IPS-NIHi7 (cell line): ENCODE results near the gene FAM149A.
A peak's percentile ranks its signal among the peaks of the same experiment; 100 is the strongest.

Experiments
- DNase-seq: peaks from one replicate; pipeline ENCODE4 v3.0.0; 2012; ENCODE audit warnings: mixed read lengths; ENCODE audit errors: extremely low spot score

Gene FAM149A

DNA sequence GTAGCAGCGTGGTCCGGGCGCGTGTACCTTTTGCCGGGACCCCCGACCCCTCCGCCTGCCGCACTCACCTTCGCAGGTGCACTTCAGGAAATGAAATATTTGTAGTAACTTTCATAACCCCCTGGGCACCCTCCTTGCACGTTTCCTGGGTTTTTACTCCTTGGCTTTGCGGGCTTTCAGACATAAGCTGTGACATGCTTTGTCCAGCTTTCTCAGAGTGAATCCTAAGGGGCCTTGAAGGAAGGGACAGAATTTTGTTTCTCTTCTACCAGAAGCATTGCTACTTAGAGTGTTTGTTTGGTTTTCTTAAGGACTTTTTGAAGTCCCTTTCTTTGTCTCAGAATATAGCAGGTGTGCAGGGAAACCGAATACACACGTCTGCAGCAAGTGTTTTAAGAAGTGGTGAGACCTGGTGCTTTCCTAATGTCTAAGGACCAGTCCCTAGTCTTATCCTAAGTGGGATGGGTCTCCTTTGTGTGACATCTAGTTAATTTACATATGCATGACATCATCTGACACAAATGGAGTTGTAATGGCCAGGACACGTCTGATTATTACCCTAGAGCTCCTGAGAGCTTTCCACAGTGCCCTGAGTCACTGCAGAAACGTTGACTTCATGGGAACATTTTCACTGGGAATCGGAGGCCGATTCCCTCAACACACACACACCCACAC is 1.3 kb downstream of the FAM149A start:
- peak; percentile 24 for DNase-seq

DNA sequence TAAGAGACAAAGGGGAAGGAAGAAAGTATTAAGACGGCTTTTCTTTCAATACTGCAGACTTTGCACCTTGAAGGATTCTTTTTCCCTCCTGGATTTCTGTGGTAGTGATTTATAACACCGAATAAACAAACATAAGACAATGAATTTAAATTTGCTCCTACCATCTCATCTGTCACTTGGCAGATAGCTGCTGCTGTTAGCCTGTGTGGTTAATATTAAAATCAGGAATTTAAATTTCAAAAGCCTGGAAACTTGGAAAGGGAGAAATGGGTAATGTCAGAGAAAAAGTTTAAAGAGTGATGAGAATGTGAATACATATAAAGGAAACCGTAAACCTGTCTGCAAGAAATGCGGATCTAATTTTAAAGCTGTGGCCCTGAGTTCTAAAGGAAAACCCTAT is 3.4 kb downstream of the FAM149A start:
- no peak for DNase-seq

DNA sequence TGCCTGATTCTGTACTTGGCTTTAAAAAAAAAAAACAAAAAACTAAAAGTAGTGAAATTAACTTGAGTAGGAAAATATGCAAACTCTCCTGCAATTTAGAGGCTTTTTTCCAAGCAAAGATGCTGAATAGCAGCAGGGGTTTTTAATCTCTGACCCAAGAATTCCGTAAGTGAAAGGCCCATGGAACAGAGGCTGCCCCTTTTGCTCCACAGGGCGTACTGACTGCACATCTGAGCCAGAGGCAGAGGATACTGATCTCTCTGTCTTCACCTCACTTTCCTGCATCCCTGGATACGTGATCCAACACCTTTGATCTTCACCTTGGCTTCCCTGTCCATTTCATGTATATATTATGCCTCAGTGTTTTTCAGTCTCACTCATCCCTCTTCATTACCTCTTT is 3.9 kb downstream of the FAM149A start:
- DNase-seq, result no peak

DNA sequence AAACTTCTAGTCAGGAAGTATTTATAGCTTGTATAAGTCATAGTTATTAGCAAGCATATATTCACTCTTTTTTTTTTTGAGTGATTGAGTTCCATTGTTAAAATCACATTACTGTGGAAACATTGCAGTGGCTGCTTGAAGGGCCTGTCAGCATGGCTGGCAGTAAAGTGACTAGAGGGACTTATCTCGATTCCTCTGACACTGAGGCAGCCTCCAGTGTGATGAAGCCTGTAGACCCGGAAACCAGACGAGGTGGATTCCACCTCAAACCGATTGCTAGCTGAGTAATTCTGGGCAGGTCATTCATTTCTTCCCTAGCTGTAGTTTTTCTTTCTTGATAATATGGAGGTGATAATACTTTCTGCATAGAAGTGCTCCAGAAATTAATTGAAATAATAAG is 4.7 kb downstream of the FAM149A start:
- DNase-seq, result no peak

DNA sequence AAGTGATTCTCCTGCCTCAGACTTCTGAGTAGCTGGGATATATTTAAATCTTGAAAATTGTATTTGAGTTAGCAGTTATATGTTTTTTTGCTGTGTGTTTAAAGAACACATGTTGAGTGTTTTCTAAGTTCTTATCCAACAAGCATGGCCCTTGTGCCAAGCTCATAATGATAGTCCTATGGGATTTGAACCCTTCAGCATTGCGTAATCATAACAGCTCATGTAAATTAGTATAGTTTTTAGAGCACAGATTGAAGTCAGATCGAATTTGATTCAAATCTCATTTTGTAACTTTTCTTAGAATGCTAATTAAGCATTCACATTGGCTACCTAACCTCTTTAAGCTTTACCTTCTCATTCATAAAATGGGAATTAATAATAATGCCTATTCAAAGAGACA is 12.2 kb downstream of the FAM149A start:
- no peak for DNase-seq

DNA sequence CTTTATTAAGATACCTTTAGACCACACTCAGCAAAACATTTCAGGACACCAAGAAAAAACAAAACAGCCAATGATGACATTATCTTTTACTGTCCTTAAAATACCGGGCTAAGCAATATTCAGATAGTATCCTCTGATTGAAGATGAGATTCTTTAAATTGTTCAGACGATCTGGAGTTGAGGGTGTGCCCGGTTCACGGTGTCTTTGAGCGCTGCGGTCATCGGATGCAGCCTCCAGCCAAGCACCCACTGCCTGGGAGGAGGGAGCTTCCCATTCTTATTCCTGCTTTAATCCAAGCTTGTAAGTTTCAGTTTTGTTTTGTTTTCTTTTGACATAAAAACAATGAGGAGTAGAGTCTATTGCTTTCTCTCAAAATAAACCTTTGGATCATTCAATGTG is 14.1 kb downstream of the FAM149A start:
- no peak for DNase-seq

DNA sequence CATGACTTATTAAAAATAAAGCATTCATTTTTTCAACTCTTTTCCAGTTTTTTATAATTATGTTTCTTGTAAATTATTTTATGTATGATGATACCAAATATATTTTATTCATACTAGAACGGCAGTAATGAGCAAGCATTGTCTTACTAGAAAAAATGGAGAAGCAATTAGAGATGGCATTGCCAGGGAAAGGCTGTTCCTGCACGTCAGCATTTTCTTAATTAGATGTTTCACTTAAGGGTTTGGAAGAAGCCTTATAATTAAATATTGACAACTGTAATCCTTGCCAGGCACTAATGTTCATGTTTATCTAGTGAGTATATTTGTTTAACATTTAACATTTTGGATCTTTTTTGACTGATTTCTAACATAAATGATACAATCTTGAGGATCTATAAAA is 16.6 kb downstream of the FAM149A start:
- no peak for DNase-seq

DNA sequence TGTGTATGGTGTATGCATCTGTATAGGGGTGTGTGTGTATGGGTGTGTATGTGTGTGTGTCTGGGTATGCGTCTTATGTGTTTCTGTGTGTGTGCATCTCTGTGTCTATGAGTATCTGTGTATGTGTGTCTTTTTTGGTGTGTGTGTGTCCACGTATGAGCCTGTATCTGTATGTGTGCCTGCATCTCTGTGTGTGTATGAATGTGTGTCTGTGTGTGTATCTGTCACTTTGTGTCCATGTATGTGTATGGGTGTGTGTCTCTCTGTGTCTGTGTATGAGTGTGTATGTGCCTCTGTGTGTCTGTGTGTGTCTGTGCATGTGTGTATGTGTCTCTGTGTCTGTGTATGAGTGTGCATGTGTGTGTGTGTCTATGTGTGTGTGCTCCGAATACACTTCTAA is 24.3 kb downstream of the FAM149A start:
- no peak for DNase-seq

DNA sequence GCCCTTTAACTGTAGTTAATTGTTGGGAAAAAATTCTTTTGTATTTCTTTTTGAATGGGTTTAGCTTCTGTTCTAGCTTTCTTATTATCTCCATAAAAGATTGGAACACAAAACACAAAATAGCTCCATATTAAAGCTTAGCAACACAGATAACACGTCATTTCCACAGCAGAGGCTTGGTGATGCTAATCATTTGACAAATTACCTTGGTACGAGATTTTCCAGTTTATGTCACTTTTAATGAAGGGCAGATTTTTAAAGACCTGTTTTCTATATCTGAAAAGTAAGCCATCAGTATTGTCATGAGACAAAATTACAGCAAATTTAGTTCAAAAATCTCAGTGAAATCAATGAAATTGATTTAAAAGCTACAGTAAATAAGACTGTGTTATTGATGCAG is 27.4 kb downstream of the FAM149A start:
- no peak for DNase-seq

DNA sequence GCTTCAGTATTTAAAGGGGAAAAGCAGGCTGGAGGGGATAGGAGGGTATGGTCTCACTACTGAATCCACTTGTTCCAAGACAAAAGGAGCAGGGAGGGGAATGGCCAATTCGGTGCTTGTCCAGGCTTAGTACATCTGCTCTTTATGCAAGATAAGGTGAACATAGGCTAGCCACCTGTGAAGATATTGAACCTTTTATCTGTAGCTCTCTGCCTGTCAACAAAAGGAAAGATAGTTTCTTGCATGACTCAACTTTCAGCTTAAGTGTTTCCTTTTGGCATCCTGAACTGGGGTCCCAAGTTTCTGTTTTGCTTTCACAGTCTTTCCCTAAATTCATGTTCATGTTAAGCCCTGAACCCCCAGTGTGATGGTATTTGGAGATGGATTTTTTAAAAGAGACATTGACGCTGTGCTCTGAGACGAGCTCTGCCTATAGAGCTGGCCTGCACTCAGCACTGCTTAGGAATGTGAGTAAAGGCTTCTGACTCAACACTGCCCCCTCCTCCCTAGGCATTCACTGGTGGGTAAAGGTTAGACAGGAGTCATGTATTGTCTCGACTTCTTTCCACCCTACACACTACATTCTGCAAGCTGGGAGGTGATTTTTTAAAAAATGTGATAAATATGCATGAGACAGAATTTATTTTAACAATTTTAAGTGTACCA is 28.2 kb downstream of the FAM149A start:
- peak; percentile 68 for DNase-seq

DNA sequence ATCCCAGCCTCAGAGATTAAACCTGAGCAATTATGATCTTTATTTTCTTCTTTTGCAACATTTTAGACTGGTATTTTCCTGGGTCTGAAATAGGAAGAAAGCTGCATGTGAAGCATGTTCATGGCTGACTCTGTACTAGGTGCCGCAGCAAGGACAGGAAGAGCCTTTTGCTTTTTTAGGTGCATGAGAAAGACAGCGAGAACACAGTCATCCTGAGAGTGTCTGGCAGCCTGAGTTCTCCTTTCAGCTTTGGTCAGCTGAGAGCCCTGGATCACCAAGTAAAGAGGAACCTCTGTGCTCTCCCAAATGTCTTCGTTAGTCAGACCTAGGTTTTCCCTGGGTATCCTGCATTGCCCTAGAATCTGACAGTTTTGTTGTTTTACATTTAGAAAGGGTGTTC is 29.8 kb downstream of the FAM149A start:
- DNase-seq, result no peak

DNA sequence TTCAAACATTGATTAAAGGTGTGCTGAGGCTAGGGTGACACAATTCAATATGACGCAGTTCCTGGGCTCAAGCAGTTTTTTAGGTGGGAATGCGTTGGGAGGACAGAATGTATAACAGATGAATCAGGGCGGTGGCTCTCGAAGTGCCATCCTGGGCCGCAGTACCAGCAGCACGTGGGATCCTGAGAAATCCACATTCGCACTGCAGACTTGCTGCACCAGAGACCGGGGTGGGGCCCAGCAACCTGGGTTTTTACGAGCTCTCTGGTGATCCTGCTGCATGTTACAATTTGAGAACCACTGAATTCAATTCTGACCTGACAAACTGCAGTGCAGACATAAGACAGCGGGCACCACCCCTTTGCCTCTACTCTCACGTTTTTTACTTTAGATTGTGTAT is 30.4 kb downstream of the FAM149A start:
- no peak for DNase-seq

DNA sequence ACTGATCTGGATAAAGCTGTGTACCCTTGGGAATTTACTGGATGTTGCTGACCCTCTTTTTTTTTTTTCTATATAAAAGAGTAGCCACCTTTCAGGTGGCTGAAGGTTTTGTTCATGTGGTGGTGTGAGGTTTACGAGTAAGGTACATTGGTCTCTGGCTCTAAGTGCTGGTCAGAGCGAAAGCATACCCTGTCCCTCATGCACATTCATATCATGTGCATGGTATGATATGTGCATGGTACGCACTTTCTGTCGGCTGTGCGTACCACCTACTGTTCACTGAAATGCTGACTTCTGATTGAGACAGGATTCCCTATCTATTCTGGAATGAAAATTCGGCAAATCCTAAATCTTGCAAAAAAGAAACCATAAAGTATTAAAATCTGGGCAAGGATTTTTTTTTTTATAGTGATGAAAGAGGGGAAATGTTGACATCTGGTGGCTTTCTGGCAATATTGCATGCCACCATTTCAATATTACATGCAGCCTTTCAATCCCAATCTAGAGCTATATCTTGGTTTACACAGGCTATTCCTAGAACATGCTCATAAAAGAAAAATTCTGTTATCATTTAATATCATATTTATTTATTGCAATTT is 32.8 kb downstream of the FAM149A start:
- no peak for DNase-seq

DNA sequence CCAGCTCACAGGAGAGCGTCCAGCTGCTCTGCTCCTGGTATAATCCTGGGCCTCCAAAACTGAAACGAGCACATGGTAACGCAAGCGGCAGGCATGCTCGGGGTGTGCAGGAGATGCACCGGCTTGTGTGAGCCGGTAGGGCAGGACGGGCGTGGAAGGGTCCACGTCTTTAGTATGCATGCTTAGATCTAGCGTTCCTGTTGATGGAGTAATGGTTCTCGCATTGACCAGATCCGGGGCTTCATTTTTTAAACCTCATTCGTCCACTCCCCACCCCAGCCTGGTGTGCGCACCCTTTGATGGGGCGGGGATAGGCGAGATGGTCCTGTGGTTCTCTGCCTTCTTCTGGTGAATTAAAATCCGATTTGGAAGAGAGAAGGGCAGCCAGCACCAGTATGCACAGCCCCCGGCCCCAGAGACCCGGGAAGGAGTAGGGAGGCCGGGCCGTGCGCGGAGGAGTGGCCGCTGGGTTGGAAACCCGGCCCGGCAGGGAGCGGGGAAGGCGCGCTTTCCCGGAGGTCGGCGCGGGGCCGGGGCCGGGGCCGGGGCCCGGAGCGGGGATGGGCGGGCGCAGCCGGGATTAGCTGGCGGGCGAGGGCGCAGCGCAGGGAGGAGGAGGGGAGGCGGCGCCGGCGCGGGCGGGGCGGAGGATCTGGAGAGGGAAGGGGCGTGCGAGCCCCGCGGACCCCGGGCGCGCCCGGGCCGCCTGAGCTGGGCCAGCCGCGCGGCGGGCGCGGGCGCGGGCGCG is 39.9 kb downstream of the FAM149A start:
- peak; percentile 83 for DNase-seq

DNA sequence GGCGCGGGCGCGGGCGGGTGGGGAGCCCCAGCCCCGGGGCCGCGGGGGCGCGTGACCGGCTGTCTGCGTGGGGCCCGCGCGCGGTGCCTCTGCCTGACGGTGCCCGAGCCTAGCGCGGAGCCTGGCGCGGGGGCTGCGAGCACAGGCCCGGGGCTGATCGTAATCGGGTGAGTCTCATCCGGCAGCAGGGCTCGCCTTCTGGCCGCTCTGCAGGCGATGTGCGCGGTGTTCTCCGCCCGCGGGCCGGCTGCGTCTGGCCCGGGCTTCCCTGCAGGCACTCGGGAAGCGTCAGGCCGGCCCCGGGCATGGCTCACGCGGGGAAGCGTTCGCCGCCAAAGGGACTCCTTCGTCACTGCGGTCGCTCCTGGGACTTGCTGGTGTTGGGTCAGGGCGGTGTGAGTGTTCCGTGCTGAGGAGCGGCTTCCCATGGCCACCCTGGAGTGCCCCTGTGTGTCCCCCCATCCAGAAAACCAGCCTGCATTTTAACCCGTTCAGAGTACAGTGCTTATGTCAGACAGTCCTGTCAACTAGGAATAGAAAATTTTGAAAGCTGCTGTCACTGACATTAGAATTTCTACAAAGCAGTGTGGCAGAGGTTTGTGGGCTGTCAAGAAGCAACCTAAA is 40.6 kb downstream of the FAM149A start:
- DNase-seq, result peak; percentile 61

DNA sequence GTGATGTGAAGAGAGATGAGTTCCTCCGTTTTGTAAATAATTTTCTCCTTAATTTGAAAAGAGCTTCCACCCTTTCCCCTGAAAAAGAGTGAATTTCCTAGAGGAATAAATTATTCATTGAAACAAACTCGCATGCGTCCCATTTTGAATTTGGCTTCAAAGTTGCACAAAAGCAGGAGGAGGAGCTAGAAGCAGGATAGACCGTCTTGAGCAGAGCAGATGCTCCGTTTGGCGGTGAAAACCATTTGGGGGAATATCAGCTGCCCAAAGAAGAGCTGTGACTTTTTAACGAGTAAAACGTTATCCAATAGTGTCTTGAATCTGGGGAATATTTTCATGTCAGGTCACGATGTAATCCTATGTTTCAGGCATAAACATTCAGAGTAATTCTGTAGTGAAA is 42.0 kb downstream of the FAM149A start:
- DNase-seq, result no peak

DNA sequence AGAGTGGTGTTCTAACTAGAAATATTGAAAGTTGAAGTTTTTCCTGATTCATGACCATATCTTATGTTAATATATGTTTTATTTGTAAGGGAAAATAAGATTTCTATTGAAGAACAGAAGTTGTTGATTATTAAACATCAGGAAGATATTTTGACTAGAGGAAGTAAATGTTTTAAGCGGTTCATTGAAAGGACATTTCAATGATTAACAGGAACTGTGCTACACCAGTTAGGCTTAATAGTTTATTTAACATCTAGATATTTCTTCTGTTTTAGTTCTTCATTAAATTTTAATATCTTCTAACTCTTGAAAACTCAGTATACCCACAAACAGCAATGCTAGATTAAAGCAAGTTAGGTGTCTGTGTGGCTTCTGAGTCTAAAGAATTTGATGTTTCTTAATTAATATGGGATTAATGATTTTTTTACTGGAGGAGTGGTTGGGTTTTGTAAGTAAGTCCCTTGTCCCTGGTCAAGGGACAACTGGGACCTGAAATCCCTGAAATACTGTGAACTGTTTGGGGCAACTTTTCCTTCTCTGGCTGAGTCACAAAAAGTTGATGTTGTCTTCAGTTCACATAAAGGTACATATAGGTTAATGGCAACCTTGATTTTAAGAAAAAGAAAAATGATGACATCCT is 44.0 kb downstream of the FAM149A start:
- no peak for DNase-seq

DNA sequence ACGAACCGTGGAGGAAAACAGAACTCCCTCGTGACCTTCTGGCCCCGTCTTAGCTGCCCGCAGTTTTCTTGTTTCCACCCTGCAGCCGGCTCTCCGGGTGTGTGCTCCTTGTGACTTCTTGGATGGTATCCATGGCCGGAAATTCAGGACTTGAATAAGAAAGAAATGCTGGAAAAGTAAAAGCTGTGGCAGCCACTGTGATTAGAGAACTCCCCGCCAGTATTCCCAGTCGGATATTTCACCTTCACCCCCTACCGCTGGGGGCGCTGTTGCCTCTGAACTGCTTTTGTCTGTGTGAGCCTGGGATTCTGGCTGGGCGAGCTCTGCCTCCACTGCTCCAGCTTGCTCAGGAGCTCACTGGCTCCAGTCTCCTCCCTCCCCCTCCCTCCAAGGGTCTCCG is 45.4 kb downstream of the FAM149A start:
- peak; percentile 63 for DNase-seq

DNA sequence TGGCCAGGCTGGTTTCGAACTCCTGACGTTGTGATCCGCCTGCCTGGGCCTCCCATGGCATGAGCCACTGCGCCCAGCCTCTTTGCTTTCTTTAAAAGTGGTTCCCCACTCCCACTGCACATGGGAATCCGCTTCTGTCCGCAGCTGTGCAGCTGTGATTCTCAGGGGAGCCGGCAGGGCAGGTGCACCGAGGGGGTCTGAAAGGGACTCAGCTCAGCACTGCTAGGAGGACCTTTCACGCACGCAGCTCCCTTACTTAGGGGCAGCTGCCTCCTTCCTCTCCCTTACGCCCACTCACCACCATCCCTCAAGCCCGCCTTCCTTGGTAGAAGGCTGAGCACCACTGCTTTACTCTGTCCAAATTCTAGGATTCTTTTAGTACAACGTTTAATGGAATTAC is 46.4 kb downstream of the FAM149A start:
- no peak for DNase-seq

DNA sequence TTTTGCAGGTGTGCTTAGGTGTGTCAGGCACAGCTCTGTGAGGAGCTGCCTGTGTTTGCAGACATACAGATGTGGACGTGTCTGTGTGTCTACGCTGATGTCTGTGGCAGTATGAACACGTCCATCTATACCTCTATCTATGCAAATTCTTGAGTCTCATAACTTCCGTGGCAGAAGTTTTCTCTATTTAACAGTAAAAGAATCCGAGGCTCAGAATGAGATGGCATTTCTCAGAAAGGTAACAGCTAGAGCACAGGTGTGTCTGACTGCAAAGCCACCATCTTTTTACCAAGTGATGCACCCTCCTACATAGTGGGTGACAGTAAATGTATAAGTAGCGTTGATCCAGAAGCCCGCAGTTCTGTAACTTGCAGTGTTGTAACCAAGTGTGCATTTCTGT is 47.0 kb downstream of the FAM149A start:
- no peak for DNase-seq

DNA sequence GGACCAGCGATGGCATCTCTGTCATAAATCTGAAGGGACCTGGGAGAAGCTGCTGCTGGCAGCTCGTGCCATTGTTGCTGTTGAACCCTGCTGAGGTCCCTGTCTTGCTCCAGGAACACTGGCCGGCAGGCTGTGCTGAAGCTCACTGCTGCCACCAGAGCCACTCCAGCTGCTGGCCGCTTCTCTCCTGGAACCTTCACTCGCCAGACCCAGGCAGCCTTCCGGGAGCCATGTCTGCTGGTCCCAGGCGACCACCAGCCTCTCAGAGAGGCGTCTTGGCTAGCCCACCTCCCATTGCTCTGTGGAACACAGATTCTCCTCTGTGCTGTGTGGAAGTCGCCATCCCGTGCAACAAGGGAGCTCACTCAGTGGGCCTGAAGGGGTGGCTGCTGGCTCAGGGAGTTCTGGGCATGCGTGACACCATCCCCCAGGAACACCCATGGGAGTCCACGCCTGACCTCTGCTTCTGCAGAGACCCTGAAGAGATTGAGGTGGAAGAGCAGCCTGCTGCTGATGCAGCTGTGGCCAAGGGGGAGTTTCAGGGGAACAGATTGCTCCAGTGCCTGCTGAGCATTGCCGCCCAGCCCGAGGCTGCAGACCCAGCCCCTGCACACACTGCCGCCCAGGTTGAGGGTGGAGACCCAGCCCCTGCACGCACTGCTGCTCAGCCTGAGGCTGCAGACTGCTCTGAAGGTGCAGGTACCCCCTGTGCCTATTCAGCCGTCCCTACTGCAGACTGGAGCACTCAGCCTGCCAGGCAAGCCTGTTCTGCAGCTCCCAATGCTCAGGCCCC is 53.7 kb downstream of the FAM149A start:
- no peak for DNase-seq
